GM12873 (cell line): Measurements from ENCODE around the gene SLC6A18.

Experiments used
- TF ChIP-seq, protein P1 (sequence below): IDR thresholded peaks from 2 replicates; pipeline ENCODE4 v1.5.1; 2012; ENCODE audit warnings: low read depth, mild to moderate bottlenecking, moderate library complexity, low read length, control low read depth; ENCODE audit not compliant: insufficient read depth; ENCODE audit errors: missing control alignments

The SLC6A18 gene

DNA sequence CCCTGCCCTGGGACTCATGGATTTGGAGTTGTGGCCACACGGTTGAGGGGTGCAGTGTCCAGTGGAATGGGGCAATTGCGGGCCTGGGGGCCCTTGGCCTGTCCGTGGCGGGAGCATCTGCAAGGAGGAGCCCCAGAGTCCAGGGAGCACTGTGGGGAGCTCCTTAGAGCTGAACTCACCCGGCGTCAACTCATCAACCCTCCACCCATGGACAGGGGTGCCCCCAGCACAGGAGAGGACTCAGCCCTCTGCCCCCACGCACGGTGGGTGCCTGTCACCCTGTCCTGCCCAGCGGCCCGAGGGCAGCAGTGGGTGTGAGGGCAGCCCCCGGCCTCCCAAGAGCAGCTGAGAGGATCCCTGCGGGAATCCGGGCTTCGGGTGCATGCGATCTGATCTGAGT lies 550 bp upstream of the SLC6A18 start:
- TF ChIP-seq, protein P1, sequence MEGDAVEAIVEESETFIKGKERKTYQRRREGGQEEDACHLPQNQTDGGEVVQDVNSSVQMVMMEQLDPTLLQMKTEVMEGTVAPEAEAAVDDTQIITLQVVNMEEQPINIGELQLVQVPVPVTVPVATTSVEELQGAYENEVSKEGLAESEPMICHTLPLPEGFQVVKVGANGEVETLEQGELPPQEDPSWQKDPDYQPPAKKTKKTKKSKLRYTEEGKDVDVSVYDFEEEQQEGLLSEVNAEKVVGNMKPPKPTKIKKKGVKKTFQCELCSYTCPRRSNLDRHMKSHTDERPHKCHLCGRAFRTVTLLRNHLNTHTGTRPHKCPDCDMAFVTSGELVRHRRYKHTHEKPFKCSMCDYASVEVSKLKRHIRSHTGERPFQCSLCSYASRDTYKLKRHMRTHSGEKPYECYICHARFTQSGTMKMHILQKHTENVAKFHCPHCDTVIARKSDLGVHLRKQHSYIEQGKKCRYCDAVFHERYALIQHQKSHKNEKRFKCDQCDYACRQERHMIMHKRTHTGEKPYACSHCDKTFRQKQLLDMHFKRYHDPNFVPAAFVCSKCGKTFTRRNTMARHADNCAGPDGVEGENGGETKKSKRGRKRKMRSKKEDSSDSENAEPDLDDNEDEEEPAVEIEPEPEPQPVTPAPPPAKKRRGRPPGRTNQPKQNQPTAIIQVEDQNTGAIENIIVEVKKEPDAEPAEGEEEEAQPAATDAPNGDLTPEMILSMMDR = no peak

DNA sequence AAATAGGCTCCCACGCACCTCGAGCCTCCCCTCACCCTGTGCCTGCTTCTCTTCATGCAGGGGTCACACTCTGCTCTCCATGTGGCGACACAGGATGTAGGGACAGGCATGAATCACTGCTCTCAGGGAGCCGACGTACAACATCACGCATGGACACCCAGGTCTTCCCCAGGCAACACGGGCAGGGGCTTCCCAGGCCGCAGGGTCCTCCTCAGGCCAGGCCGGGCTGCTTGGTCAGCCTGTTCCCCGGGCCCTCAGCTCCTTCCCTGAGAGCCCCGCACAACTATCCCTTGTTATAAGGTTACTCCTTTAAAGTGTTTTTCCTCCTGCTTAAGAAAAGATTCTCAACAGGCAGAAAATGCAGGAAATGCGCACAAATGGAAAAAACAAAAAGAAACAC lies 1.1 kb downstream of the SLC6A18 start:
- TF ChIP-seq, protein P1 = no peak

DNA sequence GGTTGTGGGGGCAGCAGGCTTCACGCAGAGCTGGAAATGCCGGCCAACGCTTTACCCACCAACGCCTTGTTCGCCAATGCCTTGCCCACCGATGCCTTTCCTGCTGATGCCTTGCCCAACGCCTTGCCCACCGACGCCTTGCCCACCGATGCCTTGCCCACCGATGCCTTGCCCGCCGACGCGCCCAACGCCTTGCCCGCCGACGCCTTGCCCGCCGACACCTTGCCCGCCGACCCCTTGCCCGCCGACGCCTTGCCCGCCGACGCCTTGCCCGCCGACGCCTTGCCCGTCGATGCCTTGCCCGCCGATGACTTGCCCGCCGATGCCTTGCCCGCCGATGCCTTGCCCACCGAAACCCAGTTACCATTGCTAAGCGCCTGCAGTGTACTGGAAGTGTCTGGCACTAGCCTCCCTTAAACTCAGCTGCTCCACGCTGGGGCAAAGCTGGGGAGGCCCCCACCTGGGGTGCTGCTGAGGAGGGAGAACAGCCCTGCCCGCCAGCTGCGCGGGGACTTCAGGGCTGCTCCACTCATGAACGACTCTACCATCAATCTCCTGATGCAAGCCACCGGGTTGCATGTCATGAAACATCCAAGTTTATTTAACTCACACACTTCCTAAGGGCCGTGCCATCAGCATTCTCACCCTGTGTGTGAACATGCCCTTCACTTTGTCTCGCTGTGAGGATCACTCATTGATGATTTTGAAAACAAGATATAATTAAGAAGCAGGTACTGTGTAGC lies 1.8 kb downstream of the SLC6A18 start:
- TF ChIP-seq, protein P1 = no peak

DNA sequence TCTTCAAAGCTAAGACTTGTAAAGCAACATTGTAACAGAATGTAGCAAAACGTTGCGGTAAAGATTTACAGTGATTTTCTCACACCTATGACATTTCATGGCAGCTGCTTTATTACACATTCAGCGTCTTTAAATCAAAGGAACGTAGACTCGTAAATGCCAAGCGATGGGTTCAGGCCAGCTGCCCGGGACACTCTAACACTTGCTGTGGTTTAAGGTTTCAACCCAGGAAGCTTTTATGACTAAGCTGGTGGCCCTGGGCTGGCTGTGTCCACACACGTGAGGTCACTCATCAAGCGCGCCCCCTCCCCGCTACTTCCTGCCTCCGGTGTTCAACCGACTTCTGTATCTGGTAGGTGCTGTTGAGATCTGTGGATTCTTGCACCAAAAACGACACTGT lies 2.5 kb downstream of the SLC6A18 start:
- TF ChIP-seq, protein P1 = no peak

DNA sequence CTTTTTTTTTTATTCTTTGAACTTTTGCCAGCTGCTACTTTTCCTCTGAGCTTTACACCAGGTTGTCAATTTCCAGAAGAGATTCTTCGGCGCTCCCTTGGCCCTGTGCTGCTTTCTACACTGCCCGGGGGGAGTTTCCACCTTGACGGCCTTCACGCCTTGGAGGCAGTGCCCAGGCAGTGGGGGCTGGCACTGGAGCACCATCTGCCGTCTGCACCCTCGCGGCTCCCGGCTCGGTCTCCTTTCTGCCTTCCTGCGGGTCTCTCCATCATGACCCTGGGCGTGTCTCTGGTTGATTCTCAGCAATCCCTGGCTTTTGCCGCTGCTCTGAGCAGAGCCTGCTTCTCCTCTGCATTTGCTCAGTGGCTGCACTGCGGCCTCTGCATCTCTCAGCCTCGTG lies 2.9 kb downstream of the SLC6A18 start:
- TF ChIP-seq, protein P1 = no peak

DNA sequence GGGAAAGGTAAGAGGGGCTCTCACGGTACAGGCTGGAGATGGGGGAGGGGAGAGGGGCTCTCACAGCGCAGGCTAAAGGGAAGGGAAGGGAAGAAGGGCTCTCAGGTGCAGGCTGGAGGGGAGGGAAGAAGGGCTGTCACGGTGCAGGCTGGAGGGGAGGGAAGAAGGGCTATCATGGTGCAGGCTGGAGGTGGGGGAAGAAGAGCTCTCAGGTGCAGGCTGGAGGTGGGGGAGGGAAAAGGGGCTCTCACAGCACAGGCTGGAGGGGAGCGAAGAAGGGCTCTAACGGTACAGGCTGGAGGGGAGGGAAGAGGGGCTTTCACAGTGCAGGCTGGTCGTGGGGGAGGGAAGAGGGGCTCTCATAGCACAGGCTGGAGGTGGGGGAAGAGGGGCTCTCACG lies 4.6 kb downstream of the SLC6A18 start:
- TF ChIP-seq, protein P1 = no peak

DNA sequence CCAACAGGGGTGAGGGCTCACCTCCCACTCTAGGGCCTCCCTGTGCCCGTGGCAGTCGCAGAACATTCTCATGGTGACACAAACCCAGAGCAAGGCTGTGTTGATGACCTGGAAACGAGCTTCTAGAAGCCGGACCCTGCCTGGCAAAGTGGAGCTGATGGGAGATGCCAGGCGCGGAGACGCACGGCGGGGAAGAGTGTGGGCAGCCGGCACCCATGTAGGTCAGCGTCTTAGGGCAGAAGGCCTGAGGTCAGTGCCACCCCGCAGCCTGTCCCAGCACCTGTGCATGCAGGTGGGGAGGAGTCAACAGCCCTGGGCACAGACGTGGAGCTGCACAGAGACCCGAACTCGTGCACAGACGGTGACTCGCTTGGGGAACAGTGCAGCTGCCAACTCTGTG lies 5.4 kb downstream of the SLC6A18 start:
- TF ChIP-seq, protein P1 = no peak
